Cardiac muscle cell (in vitro differentiated cells and primary cell): ENCODE results near the gene NDOR1. TPM values are rescaled to one million over a fixed set of nuclear protein-coding genes. Genes with fewer than 3 reads are reported as not detected.

Experiments
- DNase-seq, 2 donors: peaks; one replicate each; pipeline versions ENCODE4 v3.0.0 to v3.0.0-alpha.2; 2010 to 2017; ENCODE audit warnings: low read depth in 1 of 2, low spot score in 1 of 2
- H3K27ac ChIP-seq: fragments of 200-600 bp; sonication (generic); 2 replicates; pipeline ENCODE4 v1.5.1; 2016
- H3K27me3 ChIP-seq: fragments of 200-600 bp; sonication (generic); 2 replicates; pipeline ENCODE4 v1.6.0; 2016; ENCODE audit warnings: control low read depth
- H3K36me3 ChIP-seq: fragments of 200-600 bp; sonication (generic); 2 replicates; pipeline ENCODE4 v1.5.1; 2016; ENCODE audit warnings: control low read depth
- H3K4me1 ChIP-seq: fragments of 200-600 bp; sonication (generic); 2 replicates; pipeline ENCODE4 v1.8.1; 2017; ENCODE audit warnings: low read depth, mild to moderate bottlenecking, mixed run types
- H3K4me3 ChIP-seq: fragments of 200-600 bp; sonication (generic); 2 replicates; pipeline ENCODE4 v1.5.1; 2016; ENCODE audit warnings: mild to moderate bottlenecking
- H3K9me3 ChIP-seq: fragments of 200-600 bp; sonication (generic); 2 replicates; pipeline ENCODE4 v1.5.1; 2017; ENCODE audit warnings: low read depth, mild to moderate bottlenecking, control low read depth
- CTCF ChIP-seq: IDR thresholded peaks from 2 replicates; pipeline ENCODE4 v1.5.1; 2012; ENCODE audit warnings: low read depth, mild to moderate bottlenecking, low read length
- polyA plus RNA-seq: library from polyadenylated mRNA; unstranded; fragments of >200 nt; fragmentation: Nextera tagmentation; extraction: Ambion mirVana; gene quantifications from 2 replicates; pipeline ENCODE4 v1.2.1, GENCODE V29; 2016
- total RNA-seq: library from RNA; depleted of rRNA; stranded (reverse); fragments of >200 nt; gene quantifications from 2 replicates; pipeline ENCODE4 v1.2.3, GENCODE V29; 2016

Gene NDOR1
- total and polyA plus RNA-seq, 2 experiments from 2014 or later: 17.5 to 18.1 TPM

- TF ChIP-seq CTCF: no peak
- Histone ChIP-seq H3K36me3 (peaks cover 4% of the 10 kb centered on the region), H3K4me1 (peaks cover 17% of the 10 kb centered on the region), H3K27me3 (no peaks in the 10 kb centered on the region), H3K4me3 (no peak overlapping the region), H3K27ac (no peak overlapping the region), H3K9me3 (no peaks in the 10 kb centered on the region)
- DNase-seq: no peak
Measured at GRCh38 chr9:137191691-137192447, 13.6 kb upstream of the NDOR1 start.

GRCh38 chr9:137192448-137192780 lies 13.1 kb upstream of the NDOR1 start:
- DNase-seq: no peak
- Histone ChIP-seq H3K27ac (no peak overlapping the region), H3K4me3 (no peak overlapping the region), H3K27me3 (no peaks in the 10 kb centered on the region), H3K4me1 (peaks cover 13% of the 10 kb centered on the region), H3K9me3 (no peaks in the 10 kb centered on the region), H3K36me3 (peaks cover 4% of the 10 kb centered on the region)
- no peak for TF ChIP-seq CTCF

GRCh38 chr9:137192859-137193258 lies 12.6 kb upstream of the NDOR1 start:
- H3K4me3 ChIP-seq: no peak overlapping the region
- TF ChIP-seq CTCF: no peak
- no peak overlapping the region for H3K27ac ChIP-seq

GRCh38 chr9:137193771-137194170 lies 11.7 kb upstream of the NDOR1 start:
- no peak for TF ChIP-seq CTCF
- no peaks in the 10 kb centered on the region for H3K27me3 ChIP-seq
- H3K27ac ChIP-seq: no peak overlapping the region
- H3K4me3 ChIP-seq: no peak overlapping the region
- peaks cover 4% of the 10 kb centered on the region for H3K36me3 ChIP-seq
- H3K9me3 ChIP-seq: no peaks in the 10 kb centered on the region
- no peak for DNase-seq
- H3K4me1 ChIP-seq: peaks cover 23% of the 10 kb centered on the region

More at GRCh38 chr9:137192859-137193258, 12.6 kb upstream of the NDOR1 start:
- no peaks in the 10 kb centered on the region for H3K9me3 ChIP-seq
- peaks cover 4% of the 10 kb centered on the region for H3K36me3 ChIP-seq
- no peaks in the 10 kb centered on the region for H3K27me3 ChIP-seq
- no peak for DNase-seq
- H3K4me1 ChIP-seq: peaks cover 14% of the 10 kb centered on the region

GRCh38 chr9:137194388-137194787 lies 11.1 kb upstream of the NDOR1 start:
- Histone ChIP-seq H3K9me3 (no peaks in the 10 kb centered on the region), H3K27me3 (no peaks in the 10 kb centered on the region), H3K4me1 (peaks cover 29% of the 10 kb centered on the region), H3K4me3 (no peak overlapping the region), H3K27ac (no peak overlapping the region), H3K36me3 (peaks cover 4% of the 10 kb centered on the region)
- no peak for TF ChIP-seq CTCF
- no peak for DNase-seq
